ENCODE measurements around the gene SDC4. TPM values are rescaled to one million over a fixed set of nuclear protein-coding genes. Genes with fewer than 3 reads are reported as not detected.
A peak's percentile ranks its signal among the peaks of the same experiment; 100 is the strongest.

Gene SDC4
- total and polyA plus RNA-seq, 9 of the 15 experiments (the other 6 are each of a cell fraction or from before 2014, with no cell fraction given), result 2.1 to 10.7 (median 6.3) TPM

GRCh38 chr20:45374101-45374467, 25.9 kb upstream of the SDC4 start (continued):
- no peak for TF ChIP-seq PRDM10 (IDR thresholded peaks at IDR 0.05; ENCODE audit: partially characterized antibody)

GRCh38 chr20:45373353-45374100, 25.3 kb upstream of the SDC4 start:
- intact Hi-C loops (cut with micrococcal nuclease) (loop anchor here (1.0 to 5.0 kb wide), 3 partner anchors 50 to 399 kb away; no protein-coding TSS in a partner anchor), in situ Hi-C loops (cut with MboI) (loop anchor here (5.0 kb wide), 1 partner anchor 64 kb away; no protein-coding TSS in a partner anchor)
- peaks cover 2% of the 10 kb centered on the region; the same call in 1 of the 3 replicates for H3K36me3 ChIP-seq (ENCODE audit: control insufficient read depth, insufficient read depth, low read length)
- ChIA-PET POLR2A (interaction anchor here (0.6 to 3.6 kb wide), 14 partner anchors 10 to 656 kb away, joined by 3 to 38 read pairs (median 4); partner anchors contain the start of genes SDC4, SLC12A5 and SYS1), CTCF (ENCODE audit: low intra/inter-chr PET ratio) (interaction anchor here (0.6 to 2.3 kb wide), 7 partner anchors 50 to 506 kb away, joined by 3 to 17 read pairs (median 6); no protein-coding TSS in a partner anchor)
- DNase-seq (ENCODE audit: extremely low read depth in 1 of 4, low spot score in 3 of 4) (peak; percentile 84 to 95 (median 88)), ATAC-seq (peak; percentile 96), FAIRE-seq (peak; percentile 97)
- peak overlapping the region; percentile 74 for H3K27ac ChIP-seq (ENCODE audit: extremely low read depth, low read depth, low read length)
- BruUV-seq (replicated peaks), result no TSS peak
- 6% methylated on average over 32 of the region's 38 CpGs for WGBS (ENCODE audit: insufficient coverage, low coverage, missing lambda C conversion rate)
- H3K9ac ChIP-seq (ENCODE audit: insufficient read depth in 1 of 2, low read depth in 2 of 2, low read length in 2 of 2), result peak overlapping the region; percentile 61 to 90
- H3K4me2 ChIP-seq (ENCODE audit: insufficient read depth, low read length), result peak overlapping the region; percentile 90
- H3K4me3 ChIP-seq, result peak overlapping the region; percentile 41
- H3K9me3 ChIP-seq (replicated peaks; ENCODE audit: control insufficient read depth, insufficient read depth, low read depth, low read length), result no peaks in the 10 kb centered on the region
- no peaks in the 10 kb centered on the region for H4K20me1 ChIP-seq (replicated peaks; ENCODE audit: control insufficient read depth, insufficient read depth, low read length)
- peak overlapping the region; percentile 94 for H2AFZ ChIP-seq (ENCODE audit: low read depth, low read length)
- no peaks in the 10 kb centered on the region for H3K9me1 ChIP-seq (ENCODE audit: control insufficient read depth, insufficient read depth, low read length)
- H3K79me2 ChIP-seq (ENCODE audit: control insufficient read depth, insufficient read depth, low read length), result no peaks in the 10 kb centered on the region
- peaks cover 7 to 15% of the 10 kb centered on the region in 2 experiments; a peak in 4 of 5 replicates for H3K4me1 ChIP-seq (replicated peaks in 1 of 2; ENCODE audit: control insufficient read depth in 2 of 2, insufficient read depth in 2 of 2, low read length in 2 of 2)
- H3K27me3 ChIP-seq (ENCODE audit: control insufficient read depth in 2 of 2, insufficient read depth in 2 of 2, low read length in 2 of 2), result no peaks in the 10 kb centered on the region
- no peak for TF ChIP-seq ZNF695 (CRISPR knock-in tag; IDR thresholded peaks at IDR 0.05)
- no peak for TF ChIP-seq POLR3G (IDR thresholded peaks at IDR 0.05; ENCODE audit: extremely low read depth, insufficient read length, insufficient replicate concordance)
- TF ChIP-seq NEUROD1 (IDR thresholded peaks at IDR 0.05; ENCODE audit: borderline replicate concordance, low read depth, low read length, partially characterized antibody), result peak; percentile 12
- TF ChIP-seq MAZ (CRISPR knock-in tag; conservative IDR thresholded peaks at IDR 0.05 in 1 of 2, IDR thresholded peaks at IDR 0.05 in 1 of 2), result peak in 1 of 2 experiments; percentile 82; a peak in 2 of 4 replicates
- TF ChIP-seq E2F3 (CRISPR knock-in tag; IDR thresholded peaks at IDR 0.05), result peak; percentile 39; the same call in 1 of the 2 replicates
- no peak for TF ChIP-seq CBX8 (IDR thresholded peaks at IDR 0.05; ENCODE audit: borderline replicate concordance, extremely low read depth, low read depth, low read length, poor library complexity, severe bottlenecking)
- TF ChIP-seq CREB3L1 (IDR thresholded peaks at IDR 0.05; ENCODE audit: borderline replicate concordance, low read depth), result peak; percentile 74; the same call in 1 of the 2 replicates
- TF ChIP-seq MAFK (IDR thresholded peaks at IDR 0.05; ENCODE audit: low read length), result peak; percentile 28
- peak; percentile 65 for TF ChIP-seq VEZF1 (CRISPR knock-in tag; IDR thresholded peaks at IDR 0.05)
- TF ChIP-seq RAD51 (IDR thresholded peaks at IDR 0.05; ENCODE audit: borderline replicate concordance, low read depth), result peak; percentile 42; the same call in 1 of the 2 replicates

Data from K562 (cell line).